Gastrocnemius medialis (tissue), 4 donors: Measurements from ENCODE around the gene TTC21B. TPM values are rescaled to one million over a fixed set of nuclear protein-coding genes. Genes with fewer than 3 reads are reported as not detected.

ENCODE experiments used
- ATAC-seq, 2 donors: fragments of 150-250 bp; one replicate each; pipeline ENCODE4 v1.9.1; 2016
- DNase-seq, 2 donors: peaks; one replicate each; pipeline ENCODE4 v3.0.0-alpha.2; 2019
- H3K27ac ChIP-seq, 4 donors: fragments of 200-600 bp; sonication (generic); 1 replicate in 1 of 4; 2 replicates in 3 of 4; pipeline ENCODE4 v1.5.1; 2016 to 2018; ENCODE audit warnings: mild to moderate bottlenecking in 2 of 4, moderate library complexity in 1 of 4
- H3K27me3 ChIP-seq, 3 donors: fragments of 200-600 bp; sonication (generic) in 2 of 3; 1 replicate in 1 of 3; 2 replicates in 2 of 3; pipeline versions ENCODE4 v1.5.1 to v1.6.0; 2016 to 2019; ENCODE audit warnings: mild to moderate bottlenecking in 1 of 3, moderate library complexity in 1 of 3
- H3K36me3 ChIP-seq, 2 donors: fragments of 200-600 bp; sonication (generic) in 1 of 2; one replicate each; pipeline ENCODE4 v1.5.1; 2017 to 2018
- H3K4me1 ChIP-seq, 2 donors: fragments of 200-600 bp; sonication (generic) in 1 of 2; one replicate each; pipeline ENCODE4 v1.5.1; 2016 to 2017; ENCODE audit warnings: mild to moderate bottlenecking in 2 of 2
- H3K4me3 ChIP-seq, 4 donors: fragments of 200-600 bp; sonication (generic) in 3 of 4; 1 replicate in 1 of 4; 2 replicates in 3 of 4; pipeline ENCODE4 v1.5.1; 2016 to 2019; ENCODE audit warnings: mild to moderate bottlenecking in 2 of 4
- H3K9me3 ChIP-seq, 3 donors: fragments of 200-600 bp; sonication (generic) in 2 of 3; 1 replicate in 1 of 3; 2 replicates in 2 of 3; pipeline ENCODE4 v1.5.1; 2016 to 2019
- POLR2A ChIP-seq, 2 donors: fragments of 450-650 bp; IDR thresholded peaks; one replicate each; pipeline ENCODE4 v1.6.1; 2017; ENCODE audit warnings: antibody characterized with exemption in 2 of 2, mild to moderate bottlenecking in 2 of 2, moderate library complexity in 2 of 2
- in situ Hi-C, 4 donors: fragments of 200-750 bp; cut with MboI; loops; one replicate each; pipeline versions ENCODE4 v1.15.0 to v1.8.0; 2017; ENCODE audit warnings: low sequenced_read_pairs in 4 of 4
- intact Hi-C: fragments of 100-400 bp; cut with DNase I; formaldehyde crosslinking; loops from one replicate; pipeline ENCODE4 v1.15.1; 2023; ENCODE audit warnings: low total_unique reads
- total RNA-seq, 4 donors: library from RNA; depleted of rRNA; stranded (reverse); fragments of >200 nt; gene quantifications; one replicate each; pipeline versions ENCODE4 v1.1.0 to v1.2.3, GENCODE V29; 2016
- TF ChIP-seq, protein P1 (sequence below), 5 experiments: fragments of 450-650 bp in 3 of 5; fragments of 200-600 bp in 2 of 5; sonication (generic) in 2 of 5; IDR thresholded peaks in 4 of 5; conservative IDR thresholded peaks in 1 of 5; 1 replicate in 4 of 5; 2 replicates in 1 of 5; pipeline ENCODE4 v1.5.1; 2016 to 2019; ENCODE audit warnings: antibody characterized with exemption in 5 of 5, mild to moderate bottlenecking in 3 of 5, moderate library complexity in 3 of 5

Gene TTC21B
- total RNA-seq, 4 donors from 2014 or later: 11.2 to 17.8 (median 13.0) TPM

DNA sequence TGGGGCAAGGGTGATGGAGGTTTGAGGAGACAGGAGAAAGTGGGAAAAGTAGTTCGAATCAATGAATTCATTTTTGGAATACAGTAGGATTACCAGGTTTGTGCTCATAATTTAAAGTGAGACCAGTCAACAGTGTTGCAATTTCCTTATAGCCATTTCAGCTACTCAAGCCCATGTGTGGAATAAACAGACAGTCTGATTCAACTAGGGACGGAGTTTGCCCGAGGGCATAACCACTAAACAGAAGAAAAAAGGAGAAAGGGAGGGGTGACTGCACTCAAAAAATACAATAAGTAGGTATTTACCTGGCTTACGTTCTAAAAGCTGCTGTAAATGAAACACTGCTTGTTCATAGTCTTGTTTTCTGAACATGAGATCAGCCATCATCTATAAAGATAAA, 55.2 kb downstream of the TTC21B start:
- Histone ChIP-seq H3K4me3 (no peak overlapping the region), H3K4me1 (peaks cover 0 to 6% of the 10 kb centered on the region in 2 donors), H3K9me3 (no peaks in the 10 kb centered on the region), H3K36me3 (peaks cover 0 to 77% of the 10 kb centered on the region in 2 donors), H3K27me3 (no peaks in the 10 kb centered on the region), H3K27ac (no peak overlapping the region)
- in situ Hi-C loops (no loop called here), intact Hi-C loops (no loop called here)
- DNase-seq (no peak), ATAC-seq (no peak)
- TF ChIP-seq POLR2A (IDR thresholded peaks at IDR 0.05): no peak
- TF ChIP-seq, protein P1, sequence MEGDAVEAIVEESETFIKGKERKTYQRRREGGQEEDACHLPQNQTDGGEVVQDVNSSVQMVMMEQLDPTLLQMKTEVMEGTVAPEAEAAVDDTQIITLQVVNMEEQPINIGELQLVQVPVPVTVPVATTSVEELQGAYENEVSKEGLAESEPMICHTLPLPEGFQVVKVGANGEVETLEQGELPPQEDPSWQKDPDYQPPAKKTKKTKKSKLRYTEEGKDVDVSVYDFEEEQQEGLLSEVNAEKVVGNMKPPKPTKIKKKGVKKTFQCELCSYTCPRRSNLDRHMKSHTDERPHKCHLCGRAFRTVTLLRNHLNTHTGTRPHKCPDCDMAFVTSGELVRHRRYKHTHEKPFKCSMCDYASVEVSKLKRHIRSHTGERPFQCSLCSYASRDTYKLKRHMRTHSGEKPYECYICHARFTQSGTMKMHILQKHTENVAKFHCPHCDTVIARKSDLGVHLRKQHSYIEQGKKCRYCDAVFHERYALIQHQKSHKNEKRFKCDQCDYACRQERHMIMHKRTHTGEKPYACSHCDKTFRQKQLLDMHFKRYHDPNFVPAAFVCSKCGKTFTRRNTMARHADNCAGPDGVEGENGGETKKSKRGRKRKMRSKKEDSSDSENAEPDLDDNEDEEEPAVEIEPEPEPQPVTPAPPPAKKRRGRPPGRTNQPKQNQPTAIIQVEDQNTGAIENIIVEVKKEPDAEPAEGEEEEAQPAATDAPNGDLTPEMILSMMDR (IDR thresholded peaks at IDR 0.05 in 4 of 5, conservative IDR thresholded peaks at IDR 0.05 in 1 of 5): no peak

DNA sequence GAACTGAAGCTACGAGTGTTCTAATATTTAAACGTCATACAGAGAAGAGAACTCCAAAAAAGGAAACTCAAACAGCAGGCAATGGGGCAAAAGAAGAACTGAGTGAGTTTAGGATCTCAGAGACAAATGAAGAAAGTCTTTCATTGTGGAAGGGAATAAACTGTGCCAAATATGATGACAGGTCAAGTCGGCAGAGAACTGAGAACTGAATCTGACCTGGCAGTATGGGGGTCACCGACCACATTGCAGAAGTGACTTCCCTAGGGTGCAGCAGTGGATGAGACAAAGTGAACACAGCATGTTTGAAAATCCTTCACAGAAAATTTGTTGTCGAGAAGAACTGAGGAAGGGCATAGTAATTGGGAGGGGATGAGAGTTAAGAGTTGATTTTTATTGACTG, 55.9 kb downstream of the TTC21B start:
- no peak for ATAC-seq
- DNase-seq: no peak
- intact Hi-C loops: no loop called here

DNA sequence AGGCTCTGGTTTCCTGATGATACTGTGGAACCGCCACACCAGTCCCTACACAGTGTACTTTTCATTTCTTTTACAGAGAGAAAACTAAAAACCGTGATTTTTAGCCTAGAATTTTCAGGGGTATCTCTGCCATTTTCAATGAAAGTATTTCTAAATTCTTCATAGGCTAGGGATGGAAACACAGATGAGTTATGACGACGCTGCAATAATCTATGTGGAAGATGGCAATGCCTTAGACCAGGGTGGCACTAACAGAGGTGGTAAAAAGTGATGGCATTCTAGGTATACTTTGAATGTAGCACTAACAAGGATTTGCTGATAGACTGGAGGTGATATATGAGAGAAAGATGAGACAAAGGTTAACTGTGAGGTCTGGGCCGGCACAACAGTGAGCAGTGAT, 56.5 kb downstream of the TTC21B start:
- Histone ChIP-seq H3K36me3 (peaks cover 0 to 73% of the 10 kb centered on the region in 2 donors), H3K9me3 (no peaks in the 10 kb centered on the region)

More for the DNA sequence above, 55.9 kb downstream of the TTC21B start:
- Histone ChIP-seq H3K27ac (no peak overlapping the region), H3K4me3 (no peak overlapping the region), H3K4me1 (peaks cover 0 to 6% of the 10 kb centered on the region in 2 donors), H3K9me3 (no peaks in the 10 kb centered on the region), H3K36me3 (peaks cover 0 to 79% of the 10 kb centered on the region in 2 donors), H3K27me3 (no peaks in the 10 kb centered on the region)
- in situ Hi-C loops: no loop called here
- TF ChIP-seq, protein P1 (IDR thresholded peaks at IDR 0.05 in 4 of 5, conservative IDR thresholded peaks at IDR 0.05 in 1 of 5): no peak
- no peak for TF ChIP-seq POLR2A (IDR thresholded peaks at IDR 0.05)

DNA sequence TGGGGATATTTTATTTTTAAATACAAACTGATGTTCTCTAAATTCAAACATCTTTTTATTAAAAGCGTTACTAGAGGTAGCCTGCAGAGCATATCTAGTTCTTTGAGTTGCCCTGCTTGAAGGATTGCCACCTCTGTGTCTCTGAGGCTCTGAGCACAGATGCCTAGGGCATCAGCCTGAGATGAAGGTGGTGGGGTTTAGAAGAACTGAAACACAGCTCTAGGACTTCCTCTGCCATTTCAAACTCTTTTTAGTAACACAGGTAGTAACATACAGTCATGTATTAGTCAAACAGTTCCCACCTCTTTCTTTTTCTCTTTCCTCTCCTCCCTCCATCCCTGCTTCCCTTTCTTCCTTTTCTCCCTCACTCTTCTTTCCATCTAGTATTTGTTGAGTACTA, 57.6 kb downstream of the TTC21B start:
- TF ChIP-seq POLR2A (IDR thresholded peaks at IDR 0.05): no peak
- TF ChIP-seq, protein P1 (IDR thresholded peaks at IDR 0.05 in 4 of 5, conservative IDR thresholded peaks at IDR 0.05 in 1 of 5): no peak
- no peak for ATAC-seq
- DNase-seq: no peak
- no peaks in the 10 kb centered on the region for H3K9me3 ChIP-seq
- no peak overlapping the region for H3K27ac ChIP-seq
- no peaks in the 10 kb centered on the region for H3K4me1 ChIP-seq
- no peaks in the 10 kb centered on the region for H3K27me3 ChIP-seq
- peaks cover 0 to 64% of the 10 kb centered on the region in 2 donors for H3K36me3 ChIP-seq
- intact Hi-C loops: no loop called here
- H3K4me3 ChIP-seq: no peak overlapping the region
- in situ Hi-C loops: no loop called here

More for the DNA sequence above, 56.5 kb downstream of the TTC21B start:
- DNase-seq: no peak
- intact Hi-C loops: no loop called here
- no peak overlapping the region for H3K4me3 ChIP-seq
- H3K4me1 ChIP-seq: no peaks in the 10 kb centered on the region
- in situ Hi-C loops: no loop called here
- no peaks in the 10 kb centered on the region for H3K27me3 ChIP-seq
- no peak overlapping the region for H3K27ac ChIP-seq
- TF ChIP-seq POLR2A (IDR thresholded peaks at IDR 0.05): no peak
- TF ChIP-seq, protein P1 (IDR thresholded peaks at IDR 0.05 in 4 of 5, conservative IDR thresholded peaks at IDR 0.05 in 1 of 5): no peak
- ATAC-seq: no peak

DNA sequence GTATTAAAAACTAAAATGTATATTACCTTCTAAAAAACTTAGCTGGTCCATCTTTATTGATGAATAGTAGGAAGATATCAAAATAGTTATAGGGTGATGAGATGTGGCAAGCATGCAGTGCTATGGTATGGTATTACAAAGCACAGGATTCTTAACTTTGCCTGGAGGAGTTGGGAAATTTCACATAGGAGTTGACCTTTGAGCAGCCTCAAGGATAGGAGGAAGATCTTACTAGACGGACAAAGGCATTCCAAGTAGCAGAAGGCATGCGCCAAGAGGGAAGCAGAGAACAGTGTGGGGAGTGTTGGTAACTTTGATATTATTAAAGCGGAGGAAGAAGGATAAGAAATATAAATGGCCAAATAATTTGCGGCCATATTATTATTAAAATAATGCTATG, 60.0 kb downstream of the TTC21B start:
- Histone ChIP-seq H3K4me1 (no peaks in the 10 kb centered on the region), H3K4me3 (no peak overlapping the region), H3K27me3 (no peaks in the 10 kb centered on the region), H3K27ac (no peak overlapping the region), H3K36me3 (peaks cover 0 to 63% of the 10 kb centered on the region in 2 donors), H3K9me3 (no peaks in the 10 kb centered on the region)
- ATAC-seq: no peak
- in situ Hi-C loops: no loop called here
- TF ChIP-seq POLR2A (IDR thresholded peaks at IDR 0.05): no peak
- TF ChIP-seq, protein P1 (IDR thresholded peaks at IDR 0.05 in 4 of 5, conservative IDR thresholded peaks at IDR 0.05 in 1 of 5): no peak
- intact Hi-C loops: no loop called here
- DNase-seq: no peak
